DMS114 treated with DMSO at 0.1 percent for 48 hours (cell line): ENCODE results near the gene NAP1L4.
"Not testable (repeated sequence)": the region's sequence is repeated elsewhere in the genome, so short reads cannot be mapped to it uniquely, and the experiment has no call there.

Experiments used
- DNase-seq: peaks from one replicate; lab custom pipeline; 2025; ENCODE audit not compliant: unreplicated experiment; lab: John Stamatoyannopoulos, UW

Gene NAP1L4

GRCh38 chr11:2940147-2940920 lies 51.8 kb downstream of the NAP1L4 start:
- DNase-seq = no peak

GRCh38 chr11:2938458-2939418 lies 53.4 kb downstream of the NAP1L4 start:
- DNase-seq = not testable (repeated sequence)

- DNase-seq = not testable (repeated sequence)
Observed at GRCh38 chr11:2937641-2938457, 54.3 kb downstream of the NAP1L4 start.

GRCh38 chr11:2934611-2935239 lies 57.4 kb downstream of the NAP1L4 start:
- DNase-seq = no peak

- no peak for DNase-seq
Observed at GRCh38 chr11:2934021-2934550, 58.0 kb downstream of the NAP1L4 start.

GRCh38 chr11:2933375-2934020 lies 58.6 kb downstream of the NAP1L4 start:
- DNase-seq = no peak

- DNase-seq = no peak
Observed at GRCh38 chr11:2932850-2933251, 59.3 kb downstream of the NAP1L4 start.

- DNase-seq = no peak
Observed at GRCh38 chr11:2931771-2932738, 60.1 kb downstream of the NAP1L4 start.

- no peak for DNase-seq
Observed at GRCh38 chr11:2931420-2931746, 60.7 kb downstream of the NAP1L4 start.

- no peak for DNase-seq
Observed at GRCh38 chr11:2930704-2931419, 61.3 kb downstream of the NAP1L4 start.

- no peak for DNase-seq
Observed at GRCh38 chr11:2929950-2930703, 62.0 kb downstream of the NAP1L4 start.

- no peak for DNase-seq
Observed at GRCh38 chr11:2929531-2929949, 62.6 kb downstream of the NAP1L4 start.

- no peak for DNase-seq
Observed at GRCh38 chr11:2928605-2929530, 63.3 kb downstream of the NAP1L4 start, which contains the start of gene PHLDA2. TSS of gene PHLDA2 (minus strand) at chr11:2929420. CDS start at chr11:2929364, 56 bp downstream.

- DNase-seq = no peak
Observed at GRCh38 chr11:2927851-2928604, 64.1 kb downstream of the NAP1L4 start.

- DNase-seq = no peak
Observed at GRCh38 chr11:2927121-2927800, 64.9 kb downstream of the NAP1L4 start.
